ENCODE results near the gene TIMM13.

- TF ChIP-seq CTCF (IDR thresholded peaks at IDR 0.05) (peak in 1 of 6 experiments; percentile 9), POLR2A (IDR thresholded peaks at IDR 0.05) (peak in 1 of 4 donors; percentile 1), POLR2AphosphoS5 (IDR thresholded peaks at IDR 0.05) (no peak)
Measured at GRCh38 chr19:2426611-2427428, 566 bp downstream of the TIMM13 start.
